Ureter (tissue), 1 donor: Measurements from ENCODE around the gene CCDC149. TPM values are rescaled to one million over a fixed set of nuclear protein-coding genes. Genes with fewer than 3 reads are reported as not detected.

ENCODE experiments used
- DNase-seq: peaks from one replicate; pipeline ENCODE4 v3.0.0-alpha.2; 2020; ENCODE audit warnings: low spot score
- total RNA-seq: library from RNA; stranded (reverse); gene quantifications from one replicate; pipeline ENCODE4 v1.2.4, GENCODE V29; 2023
- donor health status: DM: yes; HTN: yes; CAD: no.

The CCDC149 gene
- 25.5 TPM for total RNA-seq

- peak; percentile 76 for DNase-seq
Measured at GRCh38 chr4:24912252-24913118, at the start of gene CCDC149. Gene CCDC149 (minus strand): TSS chr4:24913042. CDS start chr4:24912864, 178 bp downstream.

GRCh38 chr4:24957886-24958285, 45.0 kb upstream of the CCDC149 start:
- no peak for DNase-seq

- no peak for DNase-seq
Measured at GRCh38 chr4:24956763-24957162, 43.9 kb upstream of the CCDC149 start.

GRCh38 chr4:24956091-24956490, 43.2 kb upstream of the CCDC149 start:
- no peak for DNase-seq

GRCh38 chr4:24952667-24953066, 39.8 kb upstream of the CCDC149 start:
- DNase-seq, result no peak

GRCh38 chr4:24949970-24950369, 37.1 kb upstream of the CCDC149 start:
- no peak for DNase-seq

- DNase-seq, result no peak
Measured at GRCh38 chr4:24937917-24938281, 25.1 kb upstream of the CCDC149 start.

- no peak for DNase-seq
Measured at GRCh38 chr4:24937176-24937916, 24.5 kb upstream of the CCDC149 start.

- DNase-seq, result no peak
Measured at GRCh38 chr4:24935856-24936255, 23.0 kb upstream of the CCDC149 start.

- no peak for DNase-seq
Measured at GRCh38 chr4:24934311-24934710, 21.5 kb upstream of the CCDC149 start.

GRCh38 chr4:24933684-24934275, 20.9 kb upstream of the CCDC149 start:
- DNase-seq, result no peak

- DNase-seq, result no peak
Measured at GRCh38 chr4:24932515-24933225, 19.8 kb upstream of the CCDC149 start.

GRCh38 chr4:24930151-24930550, 17.3 kb upstream of the CCDC149 start:
- DNase-seq, result no peak

GRCh38 chr4:24928708-24929107, 15.9 kb upstream of the CCDC149 start:
- DNase-seq, result no peak

GRCh38 chr4:24927049-24927448, 14.2 kb upstream of the CCDC149 start:
- no peak for DNase-seq

GRCh38 chr4:24924309-24924781, 11.5 kb upstream of the CCDC149 start:
- DNase-seq, result no peak

- DNase-seq, result no peak
Measured at GRCh38 chr4:24923550-24923949, 10.7 kb upstream of the CCDC149 start.

GRCh38 chr4:24923002-24923401, 10.2 kb upstream of the CCDC149 start:
- DNase-seq, result no peak

GRCh38 chr4:24922416-24922815, 9.6 kb upstream of the CCDC149 start:
- no peak for DNase-seq

GRCh38 chr4:24921491-24921890, 8.6 kb upstream of the CCDC149 start:
- DNase-seq, result no peak

GRCh38 chr4:24920008-24920407, 7.2 kb upstream of the CCDC149 start:
- no peak for DNase-seq
